ENCODE measurements around the gene IL17RD. TPM values are rescaled to one million over a fixed set of nuclear protein-coding genes. Genes with fewer than 3 reads are reported as not detected.

Gene IL17RD
- total and polyA plus RNA-seq, 2 donors (not counting 1 experiment from before 2014, with no cell fraction given): 0.05 TPM; not detected in 1

- no peaks in the 10 kb centered on the region for H3K9me3 Mint-ChIP-seq (ENCODE audit: insufficient read depth)
- no peak for TF ChIP-seq CTCF (IDR thresholded peaks at IDR 0.05)
- no peak for TF ChIP-seq EZH2 (IDR thresholded peaks at IDR 0.05; ENCODE audit: borderline replicate concordance, insufficient read depth, low read depth, low read length, poor library complexity, severe bottlenecking)
- WGBS (ENCODE audit: insufficient coverage): no CpG with 5 or more reads among the region's 2 CpGs
These were observed 14.1 kb downstream of the IL17RD start for GRCh38 chr3:57151021-57151449.

GRCh38 chr3:57150113-57150581, 15.0 kb downstream of the IL17RD start:
- H3K36me3 ChIP-seq (replicated peaks in 1 of 2; ENCODE audit: control extremely low read depth in 1 of 2, control insufficient read depth in 1 of 2, extremely low read depth in 1 of 2, insufficient read depth in 2 of 2, low read length in 1 of 2): no peaks in the 10 kb centered on the region
- Mint-ChIP-seq H3K27ac (no peak overlapping the region), H3K9me3 (ENCODE audit: insufficient read depth) (no peaks in the 10 kb centered on the region), H3K4me1 (no peaks in the 10 kb centered on the region), H3K27me3 (peaks cover 34% of the 10 kb centered on the region), H3K4me3 (no peak overlapping the region)
- H3K27me3 ChIP-seq (replicated peaks in 1 of 4; ENCODE audit: control extremely low read depth in 1 of 4, control insufficient read depth in 3 of 4, insufficient read depth in 4 of 4, low read length in 3 of 4): peaks cover 0 to 15% (median 4%) of the 10 kb centered on the region in 4 experiments
- H3K9me3 ChIP-seq (ENCODE audit: control extremely low read depth in 1 of 3, control insufficient read depth in 2 of 3, insufficient read depth in 1 of 3, low read length in 2 of 3): no peaks in the 10 kb centered on the region
- ChIA-PET CTCF (no interaction called here), POLR2A (no interaction called here)
- H3K4me1 ChIP-seq (ENCODE audit: control insufficient read depth in 2 of 2, insufficient read depth in 2 of 2, low read length in 2 of 2): no peaks in the 10 kb centered on the region
- H3K27ac ChIP-seq (ENCODE audit: low read length in 2 of 2): no peak overlapping the region
- H3K9ac ChIP-seq (ENCODE audit: low read length): no peak overlapping the region
- 77% methylated on average over 4 of the region's 7 CpGs for WGBS (ENCODE audit: insufficient coverage)
- no peak overlapping the region for H3K4me3 ChIP-seq (ENCODE audit: control extremely low read depth in 1 of 5, extremely low read depth in 1 of 5, insufficient read depth in 1 of 5, low read depth in 2 of 5, low read length in 4 of 5)
- DNase-seq (no peak), ATAC-seq (ENCODE audit: low read depth) (no peak)
- no peak overlapping the region for H2AFZ ChIP-seq (ENCODE audit: insufficient read depth, low read depth, low read length, poor library complexity, severe bottlenecking)
- TF ChIP-seq EZH2 (IDR thresholded peaks at IDR 0.05; ENCODE audit: borderline replicate concordance, insufficient read depth, low read depth, low read length, poor library complexity, severe bottlenecking) (no peak), CTCF (IDR thresholded peaks at IDR 0.05) (no peak)
- no peaks in the 10 kb centered on the region for H3K79me2 ChIP-seq (ENCODE audit: control insufficient read depth, insufficient read depth, low read length)
- no peak overlapping the region for H3K4me2 ChIP-seq (replicated peaks; ENCODE audit: low read depth, low read length, poor library complexity, severe bottlenecking)
- intact Hi-C loops (cut with micrococcal nuclease): no loop called here
- H4K20me1 ChIP-seq (ENCODE audit: control insufficient read depth, insufficient read depth, low read length, poor library complexity, severe bottlenecking): no peaks in the 10 kb centered on the region

More at GRCh38 chr3:57151021-57151449, 14.1 kb downstream of the IL17RD start:
- no peaks in the 10 kb centered on the region for H3K9me3 ChIP-seq (ENCODE audit: control extremely low read depth in 1 of 3, control insufficient read depth in 2 of 3, insufficient read depth in 1 of 3, low read length in 2 of 3)
- Mint-ChIP-seq H3K27ac (no peak overlapping the region), H3K27me3 (peaks cover 35% of the 10 kb centered on the region), H3K4me1 (no peaks in the 10 kb centered on the region), H3K4me3 (no peak overlapping the region)
- intact Hi-C loops (cut with micrococcal nuclease): no loop called here
- H3K4me3 ChIP-seq (ENCODE audit: control extremely low read depth in 1 of 5, extremely low read depth in 1 of 5, insufficient read depth in 1 of 5, low read depth in 2 of 5, low read length in 4 of 5): no peak overlapping the region
- no peaks in the 10 kb centered on the region for H3K79me2 ChIP-seq (ENCODE audit: control insufficient read depth, insufficient read depth, low read length)
- DNase-seq (no peak), ATAC-seq (ENCODE audit: low read depth) (no peak)
- H3K36me3 ChIP-seq (replicated peaks in 1 of 2; ENCODE audit: control extremely low read depth in 1 of 2, control insufficient read depth in 1 of 2, extremely low read depth in 1 of 2, insufficient read depth in 2 of 2, low read length in 1 of 2): no peaks in the 10 kb centered on the region
- H3K27me3 ChIP-seq (replicated peaks in 1 of 4; ENCODE audit: control extremely low read depth in 1 of 4, control insufficient read depth in 3 of 4, insufficient read depth in 4 of 4, low read length in 3 of 4): peaks cover 0 to 15% (median 6%) of the 10 kb centered on the region in 4 experiments
- H4K20me1 ChIP-seq (ENCODE audit: control insufficient read depth, insufficient read depth, low read length, poor library complexity, severe bottlenecking): no peaks in the 10 kb centered on the region
- H3K27ac ChIP-seq (ENCODE audit: low read length in 2 of 2): no peak overlapping the region
- H3K4me1 ChIP-seq (ENCODE audit: control insufficient read depth in 2 of 2, insufficient read depth in 2 of 2, low read length in 2 of 2): no peaks in the 10 kb centered on the region
- ChIA-PET POLR2A (no interaction called here), CTCF (no interaction called here)
- no peak overlapping the region for H3K4me2 ChIP-seq (replicated peaks; ENCODE audit: low read depth, low read length, poor library complexity, severe bottlenecking)
- no peak overlapping the region for H3K9ac ChIP-seq (ENCODE audit: low read length)
- no peak overlapping the region for H2AFZ ChIP-seq (ENCODE audit: insufficient read depth, low read depth, low read length, poor library complexity, severe bottlenecking)

Measured in B cell (primary cell).